ENCODE results near the gene GNL1. TPM values are rescaled to one million over a fixed set of nuclear protein-coding genes. Genes with fewer than 3 reads are reported as not detected.
A peak's percentile ranks its signal among the peaks of the same experiment; 100 is the strongest.
"Not testable (repeated sequence)": the region's sequence is repeated elsewhere in the genome, so short reads cannot be mapped to it uniquely, and the experiment has no call there.

Gene GNL1
- total RNA-seq, 3 donors from 2014 or later, result 134 to 142 (median 138) TPM

GRCh38 chr6:30508890-30509736, 47.2 kb downstream of the GNL1 start:
- peak; percentile 62 to 83 for ATAC-seq
- Mint-ChIP-seq H3K9me3 (no peaks in the 10 kb centered on the region), H3K4me1 (ENCODE audit: low read depth) (peaks cover 64% of the 10 kb centered on the region), H3K27me3 (ENCODE audit: low read depth) (no peaks in the 10 kb centered on the region), H3K4me3 (peak overlapping the region; percentile 57), H3K36me3 (ENCODE audit: insufficient read depth) (no peaks in the 10 kb centered on the region)
- DNase-seq, result no peak

- Mint-ChIP-seq H3K27me3 (ENCODE audit: low read depth) (no peaks in the 10 kb centered on the region), H3K4me1 (ENCODE audit: low read depth) (peaks cover 64% of the 10 kb centered on the region), H3K36me3 (ENCODE audit: insufficient read depth) (no peaks in the 10 kb centered on the region), H3K4me3 (no peak overlapping the region), H3K9me3 (no peaks in the 10 kb centered on the region)
- no peak for DNase-seq
- peak; percentile 41 to 46 for ATAC-seq
These were observed 48.2 kb downstream of the GNL1 start for GRCh38 chr6:30507849-30508827.

- Mint-ChIP-seq H3K9me3 (no peaks in the 10 kb centered on the region), H3K4me1 (ENCODE audit: low read depth) (peaks cover 39% of the 10 kb centered on the region), H3K4me3 (peak overlapping the region; percentile 70), H3K36me3 (ENCODE audit: insufficient read depth) (no peaks in the 10 kb centered on the region), H3K27me3 (ENCODE audit: low read depth) (no peaks in the 10 kb centered on the region)
- DNase-seq, result no peak
- ATAC-seq, result peak; percentile 28 to 29
These were observed 55.6 kb downstream of the GNL1 start for GRCh38 chr6:30500421-30501355.

GRCh38 chr6:30498705-30499104, 57.6 kb downstream of the GNL1 start:
- not testable (repeated sequence) for H3K9me3 Mint-ChIP-seq; DNase-seq; H3K27me3 Mint-ChIP-seq (ENCODE audit: low read depth); H3K4me3 Mint-ChIP-seq; ATAC-seq; H3K36me3 Mint-ChIP-seq (ENCODE audit: insufficient read depth)
- H3K4me1 Mint-ChIP-seq (ENCODE audit: low read depth), result peaks cover 58% of the 10 kb centered on the region

GRCh38 chr6:30497714-30498113, 58.6 kb downstream of the GNL1 start:
- ATAC-seq (no peak), DNase-seq (no peak)
- Mint-ChIP-seq H3K4me1 (ENCODE audit: low read depth) (peaks cover 65% of the 10 kb centered on the region), H3K36me3 (ENCODE audit: insufficient read depth) (peaks cover 15% of the 10 kb centered on the region), H3K4me3 (no peak overlapping the region), H3K9me3 (no peaks in the 10 kb centered on the region), H3K27me3 (ENCODE audit: low read depth) (no peaks in the 10 kb centered on the region)

- not testable (repeated sequence) for ATAC-seq; H3K27me3 Mint-ChIP-seq (ENCODE audit: low read depth)
- peaks cover 20% of the 10 kb centered on the region for H3K36me3 Mint-ChIP-seq (ENCODE audit: insufficient read depth)
These were observed 59.1 kb downstream of the GNL1 start for GRCh38 chr6:30497261-30497599.

GRCh38 chr6:30495993-30496392, 60.3 kb downstream of the GNL1 start:
- no peak for DNase-seq
- Mint-ChIP-seq H3K4me1 (ENCODE audit: low read depth) (peaks cover 68% of the 10 kb centered on the region), H3K36me3 (ENCODE audit: insufficient read depth) (peaks cover 33% of the 10 kb centered on the region), H3K27me3 (ENCODE audit: low read depth) (no peaks in the 10 kb centered on the region), H3K9me3 (no peaks in the 10 kb centered on the region), H3K4me3 (no peak overlapping the region)
- ATAC-seq, result no peak

More at GRCh38 chr6:30497261-30497599, 59.1 kb downstream of the GNL1 start:
- H3K4me1 Mint-ChIP-seq (ENCODE audit: low read depth), result peaks cover 66% of the 10 kb centered on the region
- not testable (repeated sequence) for H3K4me3 Mint-ChIP-seq, H3K9me3 Mint-ChIP-seq, DNase-seq

GRCh38 chr6:30495060-30495459, 61.2 kb downstream of the GNL1 start:
- not testable (repeated sequence) for ATAC-seq; H3K27me3 Mint-ChIP-seq (ENCODE audit: low read depth); DNase-seq; H3K9me3 Mint-ChIP-seq
- Mint-ChIP-seq H3K4me3 (peak overlapping the region; percentile 45), H3K36me3 (ENCODE audit: insufficient read depth) (peaks cover 42% of the 10 kb centered on the region), H3K4me1 (ENCODE audit: low read depth) (peaks cover 58% of the 10 kb centered on the region)

GRCh38 chr6:30494291-30494861, 61.9 kb downstream of the GNL1 start:
- DNase-seq (no peak), ATAC-seq (no peak)
- Mint-ChIP-seq H3K9me3 (no peaks in the 10 kb centered on the region), H3K4me1 (ENCODE audit: low read depth) (peaks cover 55% of the 10 kb centered on the region), H3K4me3 (peak overlapping the region; percentile 98), H3K27me3 (ENCODE audit: low read depth) (no peaks in the 10 kb centered on the region), H3K36me3 (ENCODE audit: insufficient read depth) (peaks cover 42% of the 10 kb centered on the region)

- Mint-ChIP-seq H3K9me3 (no peaks in the 10 kb centered on the region), H3K36me3 (ENCODE audit: insufficient read depth) (peaks cover 42% of the 10 kb centered on the region), H3K4me3 (peak overlapping the region; percentile 98), H3K4me1 (ENCODE audit: low read depth) (peaks cover 57% of the 10 kb centered on the region), H3K27me3 (ENCODE audit: low read depth) (no peaks in the 10 kb centered on the region)
- no peak for ATAC-seq
- DNase-seq, result peak; percentile 47
These were observed 62.5 kb downstream of the GNL1 start for GRCh38 chr6:30493643-30494250.

- Mint-ChIP-seq H3K4me3 (peak overlapping the region; percentile 98), H3K9me3 (no peaks in the 10 kb centered on the region), H3K27me3 (ENCODE audit: low read depth) (no peaks in the 10 kb centered on the region)
These were observed 64.0 kb downstream of the GNL1 start for GRCh38 chr6:30491991-30492952.

More at GRCh38 chr6:30491991-30492952, 64.0 kb downstream of the GNL1 start:
- ATAC-seq, result peak in 1 of 2 donors; percentile 2
- peaks cover 57% of the 10 kb centered on the region for H3K4me1 Mint-ChIP-seq (ENCODE audit: low read depth)
- peaks cover 42% of the 10 kb centered on the region for H3K36me3 Mint-ChIP-seq (ENCODE audit: insufficient read depth)
- DNase-seq, result peak; percentile 20
